Hepatic stellate cell (primary cell): ENCODE data around the gene MDP1.
A peak's percentile ranks its signal among the peaks of the same experiment; 100 is the strongest.

ENCODE experiments used
- DNase-seq: peaks from one replicate; pipeline ENCODE4 v3.0.0; 2011; ENCODE audit warnings: low spot score

The MDP1 gene

GRCh38 chr14:24215495-24216344, at the start of gene MDP1:
TSS of gene MDP1 (minus strand) at chr14:24216066. CDS start at chr14:24215955, 111 bp downstream.
- DNase-seq = peak; percentile 92

DNA sequence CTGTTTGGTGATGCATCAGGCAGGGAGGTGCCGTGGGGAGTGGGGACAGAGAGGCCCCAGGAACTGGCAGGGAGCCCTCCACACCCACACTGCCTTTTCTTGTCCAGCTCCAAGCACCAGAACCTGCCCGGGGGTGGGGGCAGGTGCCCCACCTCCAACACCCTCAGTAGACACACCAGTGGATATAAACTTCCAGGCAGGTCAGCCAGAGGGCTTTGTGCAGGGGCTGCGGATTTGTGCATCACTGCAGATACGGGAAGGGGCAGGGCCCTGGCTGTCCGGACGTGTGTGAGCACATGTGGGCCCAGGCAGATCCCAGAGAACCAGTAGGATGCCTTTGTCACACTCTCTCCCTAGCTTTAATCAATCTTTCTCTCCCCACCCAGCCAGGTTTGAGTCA, 48.4 kb upstream of the MDP1 start:
- DNase-seq = no peak

DNA sequence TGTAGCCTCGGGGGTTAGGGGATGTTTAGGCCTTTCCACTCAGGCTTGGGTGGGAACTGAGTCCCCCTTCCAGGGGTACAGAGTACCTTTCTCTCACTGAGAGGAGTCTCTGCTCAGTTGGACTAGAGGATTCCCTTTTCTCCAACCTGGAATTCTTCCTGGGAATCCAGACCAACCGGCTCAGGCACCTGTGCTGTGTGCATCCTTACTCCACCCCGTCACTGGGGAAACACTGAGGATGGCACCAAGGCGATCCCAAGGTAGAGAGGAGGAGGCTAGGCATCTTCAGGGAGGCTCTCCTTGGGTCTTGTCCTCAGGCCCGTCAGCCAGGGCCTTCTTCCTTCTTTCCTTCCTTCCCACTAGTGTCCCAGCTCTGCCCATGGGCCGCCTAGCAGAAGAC, 48.0 kb upstream of the MDP1 start:
- no peak for DNase-seq

GRCh38 chr14:24262821-24263733, 47.2 kb upstream of the MDP1 start, which contains the start of gene TGM1:
TSS of gene TGM1 (minus strand) at chr14:24263177. CDS start at chr14:24262352, 825 bp downstream.
- DNase-seq = no peak

DNA sequence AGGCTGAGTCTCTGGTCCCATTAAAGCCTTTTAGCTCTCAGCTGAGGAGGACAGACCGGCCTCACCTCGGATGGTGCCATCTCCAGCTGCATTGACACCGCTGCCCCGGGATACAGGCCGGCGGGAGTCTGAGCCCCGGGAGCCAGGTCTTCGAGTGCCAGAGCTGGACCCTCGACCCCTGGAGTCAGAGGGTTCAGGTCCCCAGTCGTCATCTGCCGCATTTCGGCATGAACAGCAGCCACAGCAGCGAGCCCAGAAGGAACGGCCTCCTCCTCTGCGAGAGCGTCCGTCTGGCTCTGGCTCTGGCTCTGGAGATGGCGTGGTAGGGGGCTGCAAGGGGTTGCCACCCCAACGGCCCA, 46.1 kb upstream of the MDP1 start:
- DNase-seq = no peak

GRCh38 chr14:24261256-24261968, 45.5 kb upstream of the MDP1 start:
- no peak for DNase-seq

DNA sequence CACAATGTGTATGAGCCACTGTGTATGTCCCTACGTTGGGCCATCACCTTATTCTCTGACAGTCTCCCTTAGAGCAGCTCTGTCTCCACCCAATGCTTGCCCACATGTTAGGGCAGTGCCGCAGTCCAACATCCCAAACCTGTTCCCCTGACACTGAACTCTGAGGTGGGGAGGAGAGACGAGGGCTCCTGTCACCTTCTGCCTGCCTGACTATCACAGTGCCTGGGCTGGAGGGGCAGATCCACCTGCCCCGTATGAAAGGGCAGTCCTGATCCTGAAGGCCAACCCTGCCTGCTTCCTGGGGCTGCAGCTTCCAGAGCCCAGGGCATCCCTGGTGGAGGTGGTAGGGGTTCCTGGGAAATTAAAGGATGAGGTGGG, 44.9 kb upstream of the MDP1 start:
- no peak for DNase-seq

- no peak for DNase-seq
Measured at GRCh38 chr14:24260026-24260779, 44.3 kb upstream of the MDP1 start.

DNA sequence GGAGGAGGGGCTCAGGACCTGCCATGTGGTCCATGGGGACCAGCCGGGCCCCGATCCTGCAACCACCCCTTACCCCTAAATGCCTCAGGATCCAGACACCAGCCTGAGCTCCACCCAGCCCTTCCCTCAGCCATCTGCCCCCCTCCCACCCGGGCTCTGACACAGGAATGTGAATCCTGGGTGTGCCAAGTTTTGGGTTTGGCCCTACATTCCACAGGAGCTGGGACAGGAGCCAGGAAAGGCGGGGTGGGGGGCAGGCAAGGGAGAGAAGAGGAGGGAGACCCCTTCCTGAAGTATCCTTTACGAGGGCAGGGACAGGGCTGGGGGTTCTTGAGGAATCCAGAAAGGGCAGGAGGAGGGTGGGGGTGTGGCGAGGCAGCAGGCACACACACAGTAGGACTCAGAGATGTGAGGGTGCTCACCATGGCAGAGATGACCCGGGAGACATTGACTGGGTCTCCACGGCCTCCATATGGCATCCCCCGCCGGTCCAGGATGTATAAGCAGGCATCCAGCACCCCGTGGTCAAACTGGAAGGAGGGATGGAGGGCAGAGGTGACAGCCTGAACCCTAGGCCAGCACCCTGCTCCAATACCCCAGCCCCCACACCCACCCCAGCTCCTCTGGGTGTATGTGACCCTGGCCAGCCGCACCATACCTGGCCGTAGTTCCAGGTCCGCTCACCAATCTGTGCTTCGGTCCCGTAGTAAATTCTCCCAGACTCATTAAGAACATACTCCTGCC, 43.6 kb upstream of the MDP1 start:
- peak; percentile 80 for DNase-seq

- no peak for DNase-seq
Measured at GRCh38 chr14:24258548-24259265, 42.8 kb upstream of the MDP1 start.

GRCh38 chr14:24258119-24258518, 42.3 kb upstream of the MDP1 start:
- DNase-seq = no peak

DNA sequence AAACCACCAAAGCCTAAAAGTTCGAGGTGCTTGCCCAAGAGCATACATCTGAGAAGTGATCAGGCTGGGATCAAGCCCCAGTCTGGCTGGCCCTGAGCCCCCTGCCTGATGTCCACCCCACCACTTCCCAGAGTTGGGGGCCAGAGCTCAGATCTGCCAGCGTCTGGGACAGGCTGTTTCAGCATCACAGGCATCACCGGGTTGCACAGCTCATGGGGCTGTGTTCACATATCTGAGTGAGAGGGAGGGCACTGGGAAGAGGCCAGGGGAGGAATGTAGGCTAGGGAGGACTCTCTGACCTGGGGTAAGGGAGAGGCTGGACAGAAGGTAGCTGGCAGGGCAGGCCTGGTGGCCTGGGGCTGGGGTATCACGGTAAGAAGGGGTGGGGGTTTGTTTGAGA, 41.1 kb upstream of the MDP1 start:
- DNase-seq = peak; percentile 40

- no peak for DNase-seq
Measured at GRCh38 chr14:24255931-24256711, 40.3 kb upstream of the MDP1 start.

- DNase-seq = no peak
Measured at GRCh38 chr14:24255438-24255837, 39.6 kb upstream of the MDP1 start.

DNA sequence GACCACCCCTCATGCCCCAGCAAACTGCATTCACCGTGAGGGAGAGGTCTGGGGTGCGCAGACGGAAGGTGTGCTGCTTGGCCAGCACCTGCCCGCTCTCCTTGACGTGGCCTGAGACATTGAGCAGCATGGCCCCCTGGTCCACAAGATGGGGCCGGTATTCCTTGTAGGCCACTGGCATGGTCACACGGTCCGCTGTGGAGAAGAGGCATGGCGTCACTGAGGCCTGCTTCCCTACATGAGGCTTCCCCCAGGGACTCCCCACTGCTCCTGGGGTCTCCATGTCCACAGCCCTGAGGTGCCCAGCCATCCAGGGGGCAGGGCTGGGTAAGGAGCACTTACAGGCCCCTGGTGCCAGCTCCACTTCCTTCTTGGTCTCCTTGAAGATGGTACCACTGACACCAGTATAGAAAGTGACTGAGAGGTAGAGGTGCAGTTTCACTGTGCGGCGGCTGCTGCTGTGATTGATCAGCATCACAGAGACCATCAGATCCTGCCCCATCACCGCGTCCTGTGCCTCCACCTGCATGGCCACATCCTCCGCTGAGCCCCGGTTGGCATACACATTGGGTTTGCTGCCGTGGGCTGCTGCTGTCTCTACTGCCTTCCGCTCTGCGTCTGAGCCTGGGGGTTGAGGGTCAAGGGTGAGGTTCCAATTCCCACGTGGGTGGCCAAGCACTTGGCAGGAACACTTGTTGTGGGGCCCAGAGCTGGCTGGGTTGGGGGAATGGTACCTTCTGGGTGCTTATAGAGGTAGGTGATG, 38.9 kb upstream of the MDP1 start:
- DNase-seq = no peak

DNA sequence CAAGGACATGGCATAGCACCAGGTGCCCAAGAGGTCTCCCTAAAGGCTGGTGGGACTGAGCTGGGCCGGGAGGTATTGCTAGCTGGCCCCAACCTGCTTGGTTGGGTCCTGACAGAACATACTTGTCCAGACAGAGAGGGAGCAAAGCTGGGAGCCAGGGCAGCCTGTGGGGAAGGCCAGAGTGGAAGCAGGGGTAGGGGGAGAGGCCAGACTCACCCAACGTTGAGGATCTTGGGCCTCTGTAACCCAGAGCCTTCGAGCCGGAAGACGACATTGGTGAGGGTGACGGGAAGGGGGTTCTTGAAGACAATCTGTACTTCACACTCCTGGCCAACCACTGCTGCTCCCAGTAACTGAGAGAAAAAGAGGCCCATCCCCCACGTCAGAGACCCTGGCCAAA, 38.1 kb upstream of the MDP1 start:
- no peak for DNase-seq

DNA sequence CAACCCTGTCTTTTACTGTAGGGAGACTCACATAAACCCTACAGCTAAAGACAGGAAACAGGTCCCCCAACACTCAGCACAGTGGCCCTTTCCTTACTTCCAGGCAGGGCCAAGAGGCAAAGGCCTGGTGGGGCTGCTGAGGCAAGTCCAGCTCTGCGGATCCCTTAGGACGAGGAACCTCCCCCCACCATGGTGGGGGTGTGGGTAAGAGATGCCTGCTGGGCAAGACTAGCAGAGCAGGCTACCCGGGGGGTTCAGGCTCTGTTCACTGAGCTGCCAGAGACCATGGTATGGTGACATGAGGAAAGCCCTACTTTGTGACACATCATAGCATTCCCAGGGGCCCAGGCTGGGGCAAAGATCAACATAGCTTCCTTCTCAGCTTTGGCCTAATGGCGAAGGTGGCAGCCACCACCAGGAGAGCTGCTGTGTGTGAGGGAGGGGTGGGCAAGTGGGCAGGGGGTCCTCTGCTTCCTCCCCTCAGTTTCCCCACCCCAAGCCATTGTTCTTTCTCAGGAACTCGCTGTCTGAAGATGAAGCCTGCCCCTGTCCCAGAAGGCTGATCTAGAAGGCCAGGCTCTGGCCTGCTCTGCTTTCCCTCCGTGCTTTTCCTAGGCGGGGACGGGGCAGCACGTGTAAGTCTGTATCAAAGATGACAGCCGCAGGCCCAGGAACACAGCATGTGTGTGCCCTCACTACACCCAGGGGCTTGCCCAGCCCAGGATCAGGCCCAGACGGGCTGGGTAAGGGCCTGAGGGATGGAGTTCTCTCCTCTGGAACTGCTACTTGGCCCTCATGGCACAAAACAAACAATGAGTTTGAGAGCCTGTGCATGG, 36.6 kb upstream of the MDP1 start:
- no peak for DNase-seq

GRCh38 chr14:24251880-24252288, 36.0 kb upstream of the MDP1 start:
- DNase-seq = peak; percentile 79
